ENCODE data around the gene EYS. TPM values are rescaled to one million over a fixed set of nuclear protein-coding genes. Genes with fewer than 3 reads are reported as not detected.

EYS gene
- total RNA-seq, 1 experiment from 2014 or later: not detected

GRCh38 chr6:64996301-64996700 lies 710.7 kb downstream of the EYS start:
- TF ChIP-seq EZH2 (IDR thresholded peaks at IDR 0.05) (no peak), POLR2A (IDR thresholded peaks at IDR 0.05; ENCODE audit: borderline replicate concordance, extremely low read depth, insufficient read depth, insufficient read length) (no peak), EGR1 (IDR thresholded peaks at IDR 0.05; ENCODE audit: low read depth) (no peak), ELF1 (IDR thresholded peaks at IDR 0.05; ENCODE audit: borderline replicate concordance, low read depth) (no peak), ZNF274 (IDR thresholded peaks at IDR 0.05; ENCODE audit: low read depth, low read length) (no peak), ZFX (IDR thresholded peaks at IDR 0.05) (no peak), ZBTB33 (IDR thresholded peaks at IDR 0.05; ENCODE audit: extremely low read depth, insufficient replicate concordance, low read length) (no peak), TCF7L2 (IDR thresholded peaks at IDR 0.05; ENCODE audit: borderline replicate concordance, extremely low read depth, insufficient read depth, insufficient read length) (no peak), SIN3A (IDR thresholded peaks at IDR 0.05; ENCODE audit: low read depth) (no peak), YY1 (IDR thresholded peaks at IDR 0.05; ENCODE audit: extremely low read depth, insufficient replicate concordance, low read depth, low read length) (no peak), FOSL1 (IDR thresholded peaks at IDR 0.05; ENCODE audit: low read depth) (no peak), SRF (IDR thresholded peaks at IDR 0.05; ENCODE audit: low read depth) (no peak), MAX (IDR thresholded peaks at IDR 0.05) (no peak), EZH2phosphoT487 (IDR thresholded peaks at IDR 0.05; ENCODE audit: borderline replicate concordance) (no peak), CTCF (IDR thresholded peaks at IDR 0.05 in 2 of 3, conservative IDR thresholded peaks at IDR 0.05 in 1 of 3; ENCODE audit: borderline replicate concordance in 1 of 3, insufficient read depth in 1 of 3, low read depth in 2 of 3, low read length in 2 of 3) (no peak), JUND (IDR thresholded peaks at IDR 0.05) (no peak), SP1 (IDR thresholded peaks at IDR 0.05; ENCODE audit: low read depth) (no peak)
- TF ChIP-seq, protein P1, sequence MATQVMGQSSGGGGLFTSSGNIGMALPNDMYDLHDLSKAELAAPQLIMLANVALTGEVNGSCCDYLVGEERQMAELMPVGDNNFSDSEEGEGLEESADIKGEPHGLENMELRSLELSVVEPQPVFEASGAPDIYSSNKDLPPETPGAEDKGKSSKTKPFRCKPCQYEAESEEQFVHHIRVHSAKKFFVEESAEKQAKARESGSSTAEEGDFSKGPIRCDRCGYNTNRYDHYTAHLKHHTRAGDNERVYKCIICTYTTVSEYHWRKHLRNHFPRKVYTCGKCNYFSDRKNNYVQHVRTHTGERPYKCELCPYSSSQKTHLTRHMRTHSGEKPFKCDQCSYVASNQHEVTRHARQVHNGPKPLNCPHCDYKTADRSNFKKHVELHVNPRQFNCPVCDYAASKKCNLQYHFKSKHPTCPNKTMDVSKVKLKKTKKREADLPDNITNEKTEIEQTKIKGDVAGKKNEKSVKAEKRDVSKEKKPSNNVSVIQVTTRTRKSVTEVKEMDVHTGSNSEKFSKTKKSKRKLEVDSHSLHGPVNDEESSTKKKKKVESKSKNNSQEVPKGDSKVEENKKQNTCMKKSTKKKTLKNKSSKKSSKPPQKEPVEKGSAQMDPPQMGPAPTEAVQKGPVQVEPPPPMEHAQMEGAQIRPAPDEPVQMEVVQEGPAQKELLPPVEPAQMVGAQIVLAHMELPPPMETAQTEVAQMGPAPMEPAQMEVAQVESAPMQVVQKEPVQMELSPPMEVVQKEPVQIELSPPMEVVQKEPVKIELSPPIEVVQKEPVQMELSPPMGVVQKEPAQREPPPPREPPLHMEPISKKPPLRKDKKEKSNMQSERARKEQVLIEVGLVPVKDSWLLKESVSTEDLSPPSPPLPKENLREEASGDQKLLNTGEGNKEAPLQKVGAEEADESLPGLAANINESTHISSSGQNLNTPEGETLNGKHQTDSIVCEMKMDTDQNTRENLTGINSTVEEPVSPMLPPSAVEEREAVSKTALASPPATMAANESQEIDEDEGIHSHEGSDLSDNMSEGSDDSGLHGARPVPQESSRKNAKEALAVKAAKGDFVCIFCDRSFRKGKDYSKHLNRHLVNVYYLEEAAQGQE (IDR thresholded peaks at IDR 0.05; ENCODE audit: low read depth): no peak
- TF ChIP-seq, protein P2, sequence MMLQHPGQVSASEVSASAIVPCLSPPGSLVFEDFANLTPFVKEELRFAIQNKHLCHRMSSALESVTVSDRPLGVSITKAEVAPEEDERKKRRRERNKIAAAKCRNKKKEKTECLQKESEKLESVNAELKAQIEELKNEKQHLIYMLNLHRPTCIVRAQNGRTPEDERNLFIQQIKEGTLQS (IDR thresholded peaks at IDR 0.05): no peak
- no peaks in the 10 kb centered on the region for H3K36me3 ChIP-seq (ENCODE audit: control insufficient read depth in 1 of 2, insufficient read depth in 2 of 2, low read length in 2 of 2)
- no peak overlapping the region for H2AFZ ChIP-seq (ENCODE audit: low read depth, low read length, poor library complexity, severe bottlenecking)
- no TSS peak for BruUV-seq (replicated peaks)
- CTCF ChIA-PET: no interaction called here
- H3K4me1 ChIP-seq (ENCODE audit: control insufficient read depth in 1 of 2, insufficient read depth in 2 of 2, low read length in 2 of 2): no peaks in the 10 kb centered on the region
- no peaks in the 10 kb centered on the region for H3K27me3 ChIP-seq (ENCODE audit: insufficient read depth, low read length)
- POLR2A ChIA-PET: no interaction called here
- ATAC-seq: no peak
- no peak overlapping the region for H3K4me3 ChIP-seq (replicated peaks in 1 of 2; ENCODE audit: low read depth in 1 of 2, low read length in 2 of 2)
- RAD21 ChIA-PET (ENCODE audit: low non-redundant PET in 1 of 2, low total read pairs in 2 of 2, uncharacterized antibody in 2 of 2, unreplicated experiment in 2 of 2): no interaction called here
- no peak for DNase-seq (ENCODE audit: low read depth, low spot score)
- H4K20me1 ChIP-seq (ENCODE audit: insufficient read depth): no peaks in the 10 kb centered on the region
- no peaks in the 10 kb centered on the region for H3K79me2 ChIP-seq (ENCODE audit: insufficient read depth, low read length)
- no peak overlapping the region for H3K9ac ChIP-seq (ENCODE audit: low read length)
- H3K4me2 ChIP-seq (ENCODE audit: low read length): no peak overlapping the region
- no peak overlapping the region for H3K27ac ChIP-seq (ENCODE audit: low read depth, low read length)
- intact Hi-C loops (cut with micrococcal nuclease): no loop called here
- H3K9me3 ChIP-seq (ENCODE audit: control insufficient read depth in 1 of 2, insufficient read depth in 1 of 2, low read depth in 1 of 2, low read length in 2 of 2): peaks cover 0 to 21% of the 10 kb centered on the region in 2 experiments; a peak in 2 of 4 replicates
- no peaks in the 10 kb centered on the region for H3K9me2 ChIP-seq (ENCODE audit: insufficient read depth)
